CD14-positive monocyte (primary cell): ENCODE results near the gene TFAP2E. TPM values are rescaled to one million over a fixed set of nuclear protein-coding genes. Genes with fewer than 3 reads are reported as not detected.
A peak's percentile ranks its signal among the peaks of the same experiment; 100 is the strongest.

Experiments used
- DNase-seq, 3 donors: peaks; one replicate each; pipeline ENCODE4 v3.0.0-alpha.2; 2011 to 2022
- H2AFZ ChIP-seq: 2 replicates; pipeline ENCODE4 v1.6.0; 2012; ENCODE audit warnings: mild to moderate bottlenecking, low read depth, low read length, inconsistent platforms; ENCODE audit not compliant: insufficient read depth, poor library complexity, severe bottlenecking
- H3K27ac ChIP-seq, 2 donors: 1 replicate in 1 of 2; 2 replicates in 1 of 2; pipeline ENCODE4 v1.5.1; 2012 to 2013; ENCODE audit warnings: low read length in 2 of 2, control low read depth in 1 of 2, inconsistent platforms in 1 of 2, low read depth in 1 of 2, mild to moderate bottlenecking in 1 of 2
- H3K27me3 ChIP-seq, 2 donors: one replicate each; pipeline versions ENCODE4 v1.6.0 to v1.6.1; 2011 to 2013; ENCODE audit warnings: low read length in 2 of 2; ENCODE audit not compliant: control insufficient read depth in 2 of 2, insufficient read depth in 2 of 2
- H3K36me3 ChIP-seq, 2 donors: replicated peaks in 1 of 2; 1 replicate in 1 of 2; 2 replicates in 1 of 2; pipeline versions ENCODE4 v1.5.1 to v1.6.1; 2012 to 2013; ENCODE audit warnings: low read length in 2 of 2, control low read depth in 1 of 2, inconsistent platforms in 1 of 2, mild to moderate bottlenecking in 1 of 2; ENCODE audit not compliant: insufficient read depth in 2 of 2, control insufficient read depth in 1 of 2
- H3K4me1 ChIP-seq, 2 donors: 1 replicate in 1 of 2; 2 replicates in 1 of 2; pipeline versions ENCODE4 v1.5.1 to v1.6.1; 2012 to 2013; ENCODE audit warnings: low read length in 2 of 2, control low read depth in 1 of 2, inconsistent platforms in 1 of 2, mild to moderate bottlenecking in 1 of 2, moderate library complexity in 1 of 2; ENCODE audit not compliant: insufficient read depth in 2 of 2, control insufficient read depth in 1 of 2
- H3K4me2 ChIP-seq: replicated peaks from 2 replicates; pipeline ENCODE3; 2012; ENCODE audit warnings: low read length, moderate library complexity, mild to moderate bottlenecking; ENCODE audit not compliant: poor library complexity, severe bottlenecking; ENCODE audit errors: extremely low read depth
- H3K4me3 ChIP-seq, 3 experiments: fragments of 200-600 bp in 1 of 3; sonication (generic) in 1 of 3; replicated peaks in 1 of 3; 1 replicate in 2 of 3; 2 replicates in 1 of 3; pipeline ENCODE4 v1.5.1; 2011 to 2013; ENCODE audit warnings: low read length in 3 of 3, mild to moderate bottlenecking in 3 of 3, control low read depth in 2 of 3, low read depth in 2 of 3, inconsistent platforms in 1 of 3, moderate library complexity in 1 of 3
- H3K79me2 ChIP-seq: 2 replicates; pipeline ENCODE4 v1.6.0; 2012; ENCODE audit warnings: mild to moderate bottlenecking, control low read depth, inconsistent platforms, low read length, moderate library complexity; ENCODE audit not compliant: insufficient read depth
- H3K9ac ChIP-seq: 2 replicates; pipeline ENCODE4 v1.6.0; 2017; ENCODE audit warnings: low read length, mild to moderate bottlenecking; ENCODE audit not compliant: insufficient read depth, poor library complexity, severe bottlenecking
- H3K9me3 ChIP-seq, 2 donors: replicated peaks in 1 of 2; 1 replicate in 1 of 2; 2 replicates in 1 of 2; pipeline versions ENCODE4 v1.5.1 to v1.6.1; 2012 to 2013; ENCODE audit warnings: low read length in 2 of 2, control low read depth in 1 of 2; ENCODE audit not compliant: control insufficient read depth in 1 of 2, insufficient read depth in 1 of 2
- H4K20me1 ChIP-seq: 2 replicates; pipeline ENCODE4 v1.6.0; 2012; ENCODE audit warnings: mild to moderate bottlenecking, low read length, control low read depth, moderate library complexity; ENCODE audit not compliant: insufficient read depth
- H3K27ac Mint-ChIP-seq, 7 donors: one replicate each; pipeline ENCODE4 v1.8.0; 2020; ENCODE audit warnings: mild to moderate bottlenecking in 7 of 7, mixed read lengths in 7 of 7, moderate library complexity in 6 of 7, inconsistent platforms in 2 of 7
- H3K27me3 Mint-ChIP-seq, 3 donors: one replicate each; pipeline ENCODE4 v1.8.0; 2021 to 2022; ENCODE audit warnings: low read depth in 3 of 3, mild to moderate bottlenecking in 3 of 3, mixed read lengths in 3 of 3, moderate library complexity in 3 of 3, inconsistent platforms in 1 of 3
- H3K36me3 Mint-ChIP-seq, 2 donors: one replicate each; pipeline ENCODE4 v1.8.0; 2020; ENCODE audit warnings: mixed read lengths in 2 of 2, inconsistent platforms in 1 of 2, mild to moderate bottlenecking in 1 of 2
- H3K4me1 Mint-ChIP-seq: one replicate; pipeline ENCODE4 v1.8.0; 2020; ENCODE audit warnings: mild to moderate bottlenecking, mixed read lengths
- H3K4me3 Mint-ChIP-seq, 2 donors: one replicate each; pipeline ENCODE4 v1.8.0; 2020; ENCODE audit warnings: mild to moderate bottlenecking in 2 of 2, mixed read lengths in 2 of 2, moderate library complexity in 1 of 2
- H3K9me3 Mint-ChIP-seq, 7 donors: one replicate each; pipeline ENCODE4 v1.8.0; 2020 to 2022; ENCODE audit warnings: mixed read lengths in 7 of 7, mild to moderate bottlenecking in 6 of 7, moderate library complexity in 6 of 7, inconsistent platforms in 2 of 7
- WGBS: methylation state at CpG from one replicate; pipeline ENCODE4 v1.1.5; 2013; ENCODE audit warnings: missing lambda C conversion rate; ENCODE audit not compliant: insufficient coverage; 5-methylcytosine and 5-hydroxymethylcytosine counted together
- intact Hi-C, 2 donors: fragments of 100-400 bp; cut with micrococcal nuclease; formaldehyde crosslinking; loops; one replicate each; pipeline versions ENCODE4 v1.15.0 to v1.15.1; 2023
- polyA plus RNA-seq, 3 donors: library from polyadenylated mRNA; depleted of rRNA in 1 of 3; unstranded in 2 of 3; stranded (reverse) in 1 of 3; fragments of 300-500 nt in 2 of 3; fragments of >200 nt in 1 of 3; fragmentation: Illumina TruSeq in 2 of 3; gene quantifications; 1 replicate in 2 of 3; 2 replicates in 1 of 3; pipeline ENCODE4 v1.2.3, GENCODE V29; 2012 to 2021
- TF ChIP-seq, protein P1 (sequence below): fragments of 200-600 bp; IDR thresholded peaks from one replicate; pipeline ENCODE4 v1.8.0; 2022; ENCODE audit warnings: antibody characterized with exemption, mild to moderate bottlenecking

Gene TFAP2E
- polyA plus RNA-seq, 3 donors, result 0.77 to 4.5 (median 1.5) TPM

GRCh38 chr1:35531368-35531767 lies 41.7 kb upstream of the TFAP2E start:
- peaks cover 11 to 59% of the 10 kb centered on the region in 2 donors for H3K36me3 ChIP-seq
- no peak overlapping the region for H3K4me2 ChIP-seq
- intact Hi-C loops, result no loop called here
- H3K36me3 Mint-ChIP-seq, result peaks cover 52 to 59% of the 10 kb centered on the region in 2 donors
- peaks cover 23 to 41% of the 10 kb centered on the region in 2 donors for H3K9me3 ChIP-seq
- H3K4me1 Mint-ChIP-seq, result no peaks in the 10 kb centered on the region
- H3K4me3 Mint-ChIP-seq, result no peak overlapping the region
- no peaks in the 10 kb centered on the region for H3K4me1 ChIP-seq
- H3K27ac Mint-ChIP-seq, result no peak overlapping the region
- H3K79me2 ChIP-seq, result peaks cover 40% of the 10 kb centered on the region
- no peaks in the 10 kb centered on the region for H3K27me3 ChIP-seq
- H3K9me3 Mint-ChIP-seq, result peaks cover 33 to 49% (median 38%) of the 10 kb centered on the region in 7 donors
- peaks cover 0 to 1% (median 0%) of the 10 kb centered on the region in 3 donors for H3K27me3 Mint-ChIP-seq
- no peak overlapping the region for H3K4me3 ChIP-seq
- 94% methylated on average over 5 of the region's 6 CpGs for WGBS
- no peak for DNase-seq
- TF ChIP-seq, protein P1, sequence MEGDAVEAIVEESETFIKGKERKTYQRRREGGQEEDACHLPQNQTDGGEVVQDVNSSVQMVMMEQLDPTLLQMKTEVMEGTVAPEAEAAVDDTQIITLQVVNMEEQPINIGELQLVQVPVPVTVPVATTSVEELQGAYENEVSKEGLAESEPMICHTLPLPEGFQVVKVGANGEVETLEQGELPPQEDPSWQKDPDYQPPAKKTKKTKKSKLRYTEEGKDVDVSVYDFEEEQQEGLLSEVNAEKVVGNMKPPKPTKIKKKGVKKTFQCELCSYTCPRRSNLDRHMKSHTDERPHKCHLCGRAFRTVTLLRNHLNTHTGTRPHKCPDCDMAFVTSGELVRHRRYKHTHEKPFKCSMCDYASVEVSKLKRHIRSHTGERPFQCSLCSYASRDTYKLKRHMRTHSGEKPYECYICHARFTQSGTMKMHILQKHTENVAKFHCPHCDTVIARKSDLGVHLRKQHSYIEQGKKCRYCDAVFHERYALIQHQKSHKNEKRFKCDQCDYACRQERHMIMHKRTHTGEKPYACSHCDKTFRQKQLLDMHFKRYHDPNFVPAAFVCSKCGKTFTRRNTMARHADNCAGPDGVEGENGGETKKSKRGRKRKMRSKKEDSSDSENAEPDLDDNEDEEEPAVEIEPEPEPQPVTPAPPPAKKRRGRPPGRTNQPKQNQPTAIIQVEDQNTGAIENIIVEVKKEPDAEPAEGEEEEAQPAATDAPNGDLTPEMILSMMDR, result no peak
- peaks cover 6% of the 10 kb centered on the region for H4K20me1 ChIP-seq
- no peak overlapping the region for H3K27ac ChIP-seq
- H2AFZ ChIP-seq, result no peak overlapping the region
- no peak overlapping the region for H3K9ac ChIP-seq

GRCh38 chr1:35532497-35533223 lies 40.5 kb upstream of the TFAP2E start:
- no CpG with 5 or more reads among the region's 1 CpG for WGBS
- Histone ChIP-seq H3K9me3 (peaks cover 19 to 36% of the 10 kb centered on the region in 2 donors), H3K79me2 (peaks cover 51% of the 10 kb centered on the region), H2AFZ (no peak overlapping the region), H4K20me1 (peaks cover 13% of the 10 kb centered on the region), H3K27me3 (no peaks in the 10 kb centered on the region), H3K4me1 (no peaks in the 10 kb centered on the region), H3K36me3 (peaks cover 13 to 72% of the 10 kb centered on the region in 2 donors), H3K9ac (no peak overlapping the region), H3K4me2 (no peak overlapping the region), H3K27ac (no peak overlapping the region), H3K4me3 (no peak overlapping the region)
- Mint-ChIP-seq H3K27me3 (peaks cover 0 to 1% (median 0%) of the 10 kb centered on the region in 3 donors), H3K9me3 (peaks cover 29 to 40% (median 32%) of the 10 kb centered on the region in 7 donors), H3K36me3 (peaks cover 60 to 69% of the 10 kb centered on the region in 2 donors), H3K27ac (peak overlapping the region in 2 of 7 donors; percentile 46 to 81), H3K4me3 (no peak overlapping the region), H3K4me1 (no peaks in the 10 kb centered on the region)
- DNase-seq, result no peak
- intact Hi-C loops, result no loop called here
- TF ChIP-seq, protein P1, result no peak
